Transverse colon (tissue), 4 donors: ENCODE data around the gene NPC1. TPM values are rescaled to one million over a fixed set of nuclear protein-coding genes. Genes with fewer than 3 reads are reported as not detected.

Experiments
- DNase-seq: peaks from one replicate; pipeline ENCODE4 v3.0.0-alpha.2; 2019
- H3K27ac ChIP-seq, 4 donors: fragments of 200-600 bp; sonication (generic); 2 replicates each; pipeline ENCODE4 v1.5.1; 2016 to 2018; ENCODE audit warnings: inconsistent platforms in 4 of 4
- H3K27me3 ChIP-seq: fragments of 200-600 bp; sonication (generic); 2 replicates; pipeline ENCODE4 v1.5.1; 2017; ENCODE audit warnings: inconsistent platforms
- H3K36me3 ChIP-seq, 4 donors: fragments of 200-600 bp; sonication (generic); 2 replicates each; pipeline ENCODE4 v1.5.1; 2017 to 2019; ENCODE audit warnings: inconsistent platforms in 4 of 4
- H3K4me1 ChIP-seq, 4 donors: fragments of 200-600 bp; sonication (generic); 2 replicates each; pipeline ENCODE4 v1.5.1; 2017 to 2020; ENCODE audit warnings: inconsistent platforms in 4 of 4
- H3K4me3 ChIP-seq, 4 donors: fragments of 200-600 bp; sonication (generic); 1 replicate in 1 of 4; 2 replicates in 3 of 4; pipeline versions ENCODE4 v1.5.1 to v1.6.1; 2017 to 2019; ENCODE audit warnings: inconsistent platforms in 4 of 4
- H3K9me3 ChIP-seq, 2 donors: fragments of 200-600 bp; sonication (generic); 2 replicates each; pipeline ENCODE4 v1.5.1; 2017 to 2019; ENCODE audit warnings: inconsistent platforms in 2 of 2
- CTCF ChIP-seq, 5 experiments: fragments of 200-600 bp in 3 of 5; fragments of 450-650 bp in 2 of 5; sonication (generic) in 3 of 5; IDR thresholded peaks; 1 replicate in 2 of 5; 2 replicates in 3 of 5; pipeline ENCODE4 v1.5.1; 2016 to 2017; ENCODE audit warnings: antibody characterized with exemption in 5 of 5, inconsistent platforms in 3 of 5, mild to moderate bottlenecking in 2 of 5, moderate library complexity in 1 of 5
- EP300 ChIP-seq: sonication (generic); formaldehyde crosslinking; IDR thresholded peaks from one replicate; pipeline ENCODE4 v1.6.1; 2017; ENCODE audit warnings: antibody characterized with exemption, low read depth
- POLR2A ChIP-seq: fragments of 450-650 bp; IDR thresholded peaks from one replicate; pipeline ENCODE4 v1.6.1; 2016; ENCODE audit warnings: antibody characterized with exemption, mild to moderate bottlenecking, moderate library complexity
- POLR2AphosphoS5 ChIP-seq, 3 donors: sonication (generic); formaldehyde crosslinking; IDR thresholded peaks; one replicate each; pipeline ENCODE4 v1.6.1; 2016; ENCODE audit warnings: antibody characterized with exemption in 3 of 3
- WGBS, 2 donors: methylation state at CpG; one replicate each; pipeline ENCODE4 v1.1.5; 2018; ENCODE audit warnings: low coverage in 1 of 2; 5-methylcytosine and 5-hydroxymethylcytosine counted together
- in situ Hi-C, 4 donors: fragments of 200-750 bp; cut with MboI; loops; one replicate each; pipeline versions ENCODE4 v1.15.0 to v1.15.1; 2017; ENCODE audit warnings: low sequenced_read_pairs in 3 of 4, low pct_ligation_motif_present in 1 of 4, low pct_unique_long_range_greater_than_20kb in 1 of 4
- intact Hi-C: fragments of 100-400 bp; cut with DNase I; formaldehyde crosslinking; loops from one replicate; pipeline ENCODE4 v1.15.1; 2023; ENCODE audit warnings: low total_unique reads
- total RNA-seq, 4 donors: library from RNA; depleted of rRNA; stranded (reverse); fragments of >200 nt; gene quantifications; one replicate each; pipeline ENCODE4 v1.1.0, GENCODE V29; 2016

NPC1 gene
- total RNA-seq, 4 donors from 2014 or later = 33.6 to 96.1 (median 49.7) TPM

- no peak overlapping the region for H3K27ac ChIP-seq
- in situ Hi-C loops = loop anchor here in 1 of 4 donors (10.0 kb wide), 1 partner anchor 54 kb away; no protein-coding TSS in a partner anchor
- H3K4me1 ChIP-seq = peaks cover 0 to 2% (median 0%) of the 10 kb centered on the region in 4 donors
- TF ChIP-seq EP300 (no peak), CTCF (IDR thresholded peaks at IDR 0.05) (no peak), POLR2AphosphoS5 (IDR thresholded peaks at IDR 0.05) (no peak), POLR2A (no peak)
- WGBS, 2 donors = 72 to 76% methylated on average over 7 of the region's 7 CpGs
- no peak overlapping the region for H3K4me3 ChIP-seq
- no peak for DNase-seq
- no peaks in the 10 kb centered on the region for H3K27me3 ChIP-seq
- intact Hi-C loops = no loop called here
- H3K36me3 ChIP-seq = peaks cover 0 to 32% (median 15%) of the 10 kb centered on the region in 4 donors
- no peaks in the 10 kb centered on the region for H3K9me3 ChIP-seq
Measured at GRCh38 chr18:23568281-23569138, 17.8 kb downstream of the NPC1 start.

- WGBS, 2 donors = 97% methylated on average over 3 of the region's 3 CpGs
- intact Hi-C loops = no loop called here
- Histone ChIP-seq H3K36me3 (peaks cover 0 to 31% (median 15%) of the 10 kb centered on the region in 4 donors), H3K27ac (no peak overlapping the region), H3K4me3 (no peak overlapping the region), H3K9me3 (no peaks in the 10 kb centered on the region), H3K27me3 (no peaks in the 10 kb centered on the region), H3K4me1 (no peaks in the 10 kb centered on the region)
- no peak for DNase-seq
- no peak for TF ChIP-seq EP300
- TF ChIP-seq POLR2A = no peak
- in situ Hi-C loops = loop anchor here in 1 of 4 donors (10.0 kb wide), 1 partner anchor 53 kb away; no protein-coding TSS in a partner anchor
Measured at GRCh38 chr18:23567671-23568070, 18.6 kb downstream of the NPC1 start.

- Histone ChIP-seq H3K27ac (no peak overlapping the region), H3K9me3 (no peaks in the 10 kb centered on the region), H3K4me1 (no peaks in the 10 kb centered on the region), H3K36me3 (peaks cover 0 to 43% (median 12%) of the 10 kb centered on the region in 4 donors), H3K4me3 (no peak overlapping the region), H3K27me3 (no peaks in the 10 kb centered on the region)
- in situ Hi-C loops = loop anchor here in 1 of 4 donors (10.0 kb wide), 1 partner anchor 51 kb away; no protein-coding TSS in a partner anchor
- intact Hi-C loops = no loop called here
- 48 to 59% methylated on average over 2 to 3 of the region's 3 CpGs for WGBS, 2 donors
- TF ChIP-seq POLR2AphosphoS5 (IDR thresholded peaks at IDR 0.05) (no peak), EP300 (no peak), CTCF (IDR thresholded peaks at IDR 0.05) (no peak)
- DNase-seq = no peak
Measured at GRCh38 chr18:23565916-23566547, 20.3 kb downstream of the NPC1 start.

- H3K27ac ChIP-seq = no peak overlapping the region
- in situ Hi-C loops = loop anchor here in 1 of 4 donors (10.0 kb wide), 1 partner anchor 49 kb away; no protein-coding TSS in a partner anchor
- intact Hi-C loops = no loop called here
- no peak for TF ChIP-seq POLR2AphosphoS5 (IDR thresholded peaks at IDR 0.05)
- TF ChIP-seq POLR2A = no peak
- TF ChIP-seq EP300 = no peak
- TF ChIP-seq CTCF (IDR thresholded peaks at IDR 0.05) = no peak
- no peaks in the 10 kb centered on the region for H3K4me1 ChIP-seq
- peaks cover 0 to 44% (median 15%) of the 10 kb centered on the region in 4 donors for H3K36me3 ChIP-seq
- 95% methylated on average over 2 of the region's 2 CpGs; no CpG with 5 or more reads in 1 of the 2 donors for WGBS, 2 donors
- no peak for DNase-seq
- H3K27me3 ChIP-seq = no peaks in the 10 kb centered on the region
- H3K9me3 ChIP-seq = no peaks in the 10 kb centered on the region
- no peak overlapping the region for H3K4me3 ChIP-seq
Measured at GRCh38 chr18:23563377-23564043, 22.8 kb downstream of the NPC1 start.
